MG63 (cell line): Measurements from ENCODE around the gene P2RY11. TPM values are rescaled to one million over a fixed set of nuclear protein-coding genes. Genes with fewer than 3 reads are reported as not detected.
A peak's percentile ranks its signal among the peaks of the same experiment; 100 is the strongest.

Experiments used
- DNase-seq: peaks from one replicate; pipeline ENCODE4 v3.0.0-alpha.2; 2020
- H3K27me3 ChIP-seq: fragments of 250-450 bp; sonication (Bioruptor Pico); 2 replicates; pipeline ENCODE4 v1.5.1; 2020; ENCODE audit warnings: mild to moderate bottlenecking, moderate library complexity
- H3K36me3 ChIP-seq: fragments of 250-450 bp; sonication (Bioruptor Pico); 2 replicates; pipeline ENCODE4 v1.5.1; 2020; ENCODE audit warnings: mild to moderate bottlenecking, moderate library complexity
- H3K4me3 ChIP-seq: fragments of 250-450 bp; sonication (Bioruptor Pico); 2 replicates; pipeline ENCODE4 v1.5.1; 2020; ENCODE audit warnings: mild to moderate bottlenecking, moderate library complexity
- H3K9me3 ChIP-seq: fragments of 250-450 bp; sonication (Bioruptor Pico); 2 replicates; pipeline ENCODE4 v1.5.1; 2020; ENCODE audit warnings: mild to moderate bottlenecking, moderate library complexity
- total RNA-seq: library from RNA; depleted of rRNA; stranded (reverse); fragments of >200 nt; shearing (Covaris generic); gene quantifications from 2 replicates; pipeline ENCODE4 v1.2.3, GENCODE V29; 2014; ENCODE audit warnings: low replicate concordance

The P2RY11 gene
- total RNA-seq, 1 experiment from 2014 or later = 5.9 TPM

DNA sequence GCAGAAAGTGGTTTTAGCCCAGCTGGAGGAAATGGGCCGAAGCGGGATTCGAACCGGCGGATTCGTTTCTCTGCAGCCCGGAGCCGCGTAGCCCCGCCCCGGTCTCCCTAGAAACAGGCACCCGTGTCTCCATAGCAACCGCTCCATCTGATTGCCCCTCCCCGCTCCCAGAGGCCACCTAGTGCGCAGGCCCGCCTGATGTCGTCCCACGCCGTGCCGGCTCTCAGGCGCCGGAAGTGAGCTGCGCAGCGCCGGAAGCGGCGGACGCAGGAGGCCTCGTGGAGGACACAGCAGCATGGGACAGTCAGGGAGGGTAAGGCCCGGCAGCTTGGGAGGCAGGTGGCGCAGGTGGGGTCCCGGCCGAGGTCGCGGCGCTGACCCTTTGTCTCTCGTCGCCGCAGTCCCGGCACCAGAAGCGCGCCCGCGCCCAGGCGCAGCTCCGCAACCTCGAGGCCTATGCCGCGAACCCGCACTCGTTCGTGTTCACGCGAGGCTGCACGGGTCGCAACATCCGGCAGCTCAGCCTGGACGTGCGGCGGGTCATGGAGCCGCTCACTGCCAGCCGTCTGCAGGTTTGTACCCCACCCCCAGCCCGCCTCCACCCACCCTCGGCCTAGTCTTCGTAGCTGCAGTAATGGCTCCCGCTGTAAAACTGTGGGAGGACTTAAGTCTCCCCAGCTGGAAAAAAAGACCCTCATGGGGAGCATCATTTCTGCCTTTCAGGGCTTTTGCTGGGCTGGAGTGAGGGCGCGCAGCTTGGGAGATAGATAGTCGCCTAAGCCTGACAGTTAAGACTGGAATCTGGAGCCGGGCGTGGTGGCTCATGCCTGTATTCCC is 5.2 kb upstream of the P2RY11 start, which contains the start of gene PPAN:
TSS of gene PPAN (plus strand) at position 263 of the 837 bp plus-strand sequence. CDS start at position 296, 33 bp downstream.
- H3K9me3 ChIP-seq = no peaks in the 10 kb centered on the region
- H3K36me3 ChIP-seq = peaks cover 47% of the 10 kb centered on the region
- peak within 1 kb of the TSS; percentile 89 for H3K4me3 ChIP-seq
- DNase-seq = peak; percentile 100
- no peaks in the 10 kb centered on the region for H3K27me3 ChIP-seq

DNA sequence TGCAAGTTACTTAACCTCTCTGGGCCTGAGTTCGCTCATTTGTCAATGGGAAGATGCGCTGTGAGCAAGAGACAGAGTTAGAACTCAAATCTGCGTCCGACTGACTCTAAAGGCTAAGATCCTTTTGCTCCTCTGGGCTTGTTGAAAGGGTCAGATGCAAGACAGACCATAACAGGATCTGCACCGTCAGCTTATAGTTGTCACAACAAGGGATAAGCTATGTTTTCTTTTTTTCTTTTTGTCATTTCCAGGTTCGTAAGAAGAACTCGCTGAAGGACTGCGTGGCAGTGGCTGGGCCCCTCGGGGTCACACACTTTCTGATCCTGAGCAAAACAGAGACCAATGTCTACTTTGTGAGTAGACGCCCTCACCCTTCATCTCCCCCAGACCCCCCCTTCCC is 4.2 kb upstream of the P2RY11 start:
- Histone ChIP-seq H3K4me3 (peak overlapping the region; percentile 89), H3K27me3 (no peaks in the 10 kb centered on the region), H3K36me3 (peaks cover 55% of the 10 kb centered on the region), H3K9me3 (no peaks in the 10 kb centered on the region)
- no peak for DNase-seq

DNA sequence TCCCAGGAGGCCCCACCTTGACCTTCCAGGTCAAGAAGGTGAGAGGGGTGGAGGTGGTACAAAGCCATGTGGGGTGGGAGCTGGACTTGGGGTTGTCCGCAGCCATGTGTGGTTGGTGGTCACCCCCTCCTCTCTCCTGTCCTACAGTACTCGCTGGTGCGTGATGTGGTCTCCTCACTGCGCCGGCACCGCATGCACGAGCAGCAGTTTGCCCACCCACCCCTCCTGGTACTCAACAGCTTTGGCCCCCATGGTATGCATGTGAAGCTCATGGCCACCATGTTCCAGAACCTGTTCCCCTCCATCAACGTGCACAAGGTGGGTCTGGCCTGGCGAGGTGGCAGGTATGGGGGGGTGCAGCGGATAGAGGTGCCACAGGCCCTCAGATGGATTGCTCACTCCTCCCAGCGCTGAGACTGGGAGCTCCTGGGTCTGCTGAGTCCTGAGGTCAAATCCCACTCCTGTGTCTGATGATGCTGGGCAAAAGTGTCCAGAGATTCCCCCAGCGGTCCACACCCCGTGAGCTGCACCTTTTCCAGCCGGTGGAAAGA is 3.6 kb upstream of the P2RY11 start:
- no peaks in the 10 kb centered on the region for H3K27me3 ChIP-seq
- H3K4me3 ChIP-seq = peak overlapping the region; percentile 89
- no peak for DNase-seq
- no peaks in the 10 kb centered on the region for H3K9me3 ChIP-seq
- peaks cover 56% of the 10 kb centered on the region for H3K36me3 ChIP-seq

DNA sequence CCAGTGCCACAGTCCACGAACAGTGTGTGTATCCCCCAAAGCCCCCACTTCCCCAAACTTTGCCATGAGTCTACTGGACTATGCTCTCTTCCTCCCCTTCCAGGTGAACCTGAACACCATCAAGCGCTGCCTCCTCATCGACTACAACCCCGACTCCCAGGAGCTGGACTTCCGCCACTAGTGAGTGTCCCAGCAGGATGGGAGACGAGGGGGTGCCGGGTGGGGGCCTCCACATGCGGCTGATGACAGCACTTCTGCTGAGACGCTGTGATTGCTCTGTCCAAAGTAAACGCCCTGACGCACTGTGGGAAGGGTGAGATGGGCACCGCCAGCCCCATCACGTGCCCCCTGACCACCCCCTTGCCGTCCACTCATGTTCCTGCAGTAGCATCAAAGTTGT is 2.0 kb upstream of the P2RY11 start:
- no peak for DNase-seq

DNA sequence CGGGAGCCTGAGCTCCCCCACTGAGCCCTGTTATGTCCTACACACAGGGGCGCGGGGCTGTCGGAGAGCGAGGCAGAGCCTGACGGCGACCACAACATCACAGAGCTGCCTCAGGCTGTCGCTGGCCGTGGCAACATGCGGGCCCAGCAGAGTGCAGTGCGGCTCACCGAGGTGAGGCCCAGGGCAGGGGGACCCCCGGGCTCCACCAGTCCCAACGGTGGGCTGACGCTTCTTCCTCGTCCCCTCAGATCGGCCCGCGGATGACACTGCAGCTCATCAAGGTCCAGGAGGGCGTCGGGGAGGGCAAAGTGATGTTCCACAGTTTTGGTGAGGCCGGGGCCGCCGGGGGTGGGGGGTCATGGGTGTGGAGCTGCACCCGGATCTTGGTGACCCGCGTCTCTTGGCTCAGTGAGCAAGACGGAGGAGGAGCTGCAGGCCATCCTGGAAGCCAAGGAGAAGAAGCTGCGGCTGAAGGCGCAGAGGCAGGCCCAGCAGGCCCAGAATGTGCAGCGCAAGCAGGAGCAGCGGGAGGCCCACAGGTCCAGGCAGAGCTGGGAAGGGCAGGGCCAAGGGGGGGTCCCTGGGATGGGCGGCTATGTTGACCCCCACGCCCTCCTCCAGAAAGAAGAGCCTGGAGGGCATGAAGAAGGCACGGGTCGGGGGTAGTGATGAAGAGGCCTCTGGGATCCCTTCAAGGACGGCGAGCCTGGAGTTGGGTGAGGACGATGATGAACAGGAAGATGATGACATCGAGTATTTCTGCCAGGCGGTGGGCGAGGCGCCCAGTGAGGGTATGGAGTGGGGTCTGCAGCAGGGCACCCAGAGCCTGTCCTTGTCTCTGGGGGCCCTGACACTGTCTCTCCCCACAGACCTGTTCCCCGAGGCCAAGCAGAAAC is 1.2 kb upstream of the P2RY11 start:
- Histone ChIP-seq H3K4me3 (no peak overlapping the region), H3K9me3 (no peaks in the 10 kb centered on the region), H3K36me3 (peaks cover 74% of the 10 kb centered on the region), H3K27me3 (no peaks in the 10 kb centered on the region)
- no peak for DNase-seq

More for the DNA sequence above, 2.0 kb upstream of the P2RY11 start:
- no peaks in the 10 kb centered on the region for H3K9me3 ChIP-seq
- no peak overlapping the region for H3K4me3 ChIP-seq
- no peaks in the 10 kb centered on the region for H3K27me3 ChIP-seq
- H3K36me3 ChIP-seq = peaks cover 66% of the 10 kb centered on the region

GRCh38 chr19:10110972-10111317 is 548 bp upstream of the P2RY11 start:
- Histone ChIP-seq H3K9me3 (no peaks in the 10 kb centered on the region), H3K36me3 (peaks cover 81% of the 10 kb centered on the region), H3K27me3 (no peaks in the 10 kb centered on the region), H3K4me3 (no peak overlapping the region)
- DNase-seq = no peak

GRCh38 chr19:10112037-10112761 is 706 bp downstream of the P2RY11 start:
- H3K36me3 ChIP-seq = peaks cover 87% of the 10 kb centered on the region
- DNase-seq = peak; percentile 50

DNA sequence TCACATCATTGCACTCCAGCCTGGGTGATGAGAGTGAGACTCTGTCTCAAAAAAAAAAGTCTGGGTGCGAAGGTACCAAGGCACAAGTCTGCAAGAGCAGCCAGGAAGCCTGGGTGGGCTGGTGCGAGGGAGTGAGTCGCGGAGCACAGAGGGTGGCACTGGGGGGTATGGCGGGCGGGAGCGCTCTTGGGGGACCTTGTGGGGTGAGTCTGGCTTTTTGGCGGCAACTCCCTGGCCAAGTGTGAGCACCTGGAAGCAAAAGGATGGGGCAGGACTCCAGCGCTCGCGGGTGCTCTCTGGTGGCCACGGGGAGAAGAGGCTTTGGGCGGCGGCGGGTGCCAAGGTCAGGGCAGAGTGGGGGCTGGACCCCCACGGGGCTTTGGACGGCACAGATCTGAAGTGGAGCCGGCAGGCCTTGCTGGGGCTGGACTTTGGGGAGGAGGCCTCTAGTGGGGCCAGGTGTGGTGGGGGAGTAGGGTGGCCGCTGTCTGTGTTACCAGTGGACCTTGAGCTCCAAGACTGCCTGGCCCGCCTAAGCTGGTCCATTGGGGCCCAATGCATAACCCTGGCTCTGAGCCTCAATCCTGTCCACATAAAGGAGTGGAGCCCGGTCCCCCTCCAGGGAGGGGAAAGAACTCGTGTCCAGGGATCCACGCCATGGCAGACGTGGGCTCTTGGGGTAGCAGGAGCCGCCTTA is 1.6 kb downstream of the P2RY11 start:
- H3K36me3 ChIP-seq = peaks cover 87% of the 10 kb centered on the region
- no peak overlapping the region for H3K4me3 ChIP-seq
- H3K9me3 ChIP-seq = no peaks in the 10 kb centered on the region
- H3K27me3 ChIP-seq = no peaks in the 10 kb centered on the region
- DNase-seq = peak; percentile 79

More at GRCh38 chr19:10112037-10112761, 706 bp downstream of the P2RY11 start:
- Histone ChIP-seq H3K9me3 (no peaks in the 10 kb centered on the region), H3K4me3 (no peak overlapping the region), H3K27me3 (no peaks in the 10 kb centered on the region)

GRCh38 chr19:10113592-10113963 is 2.1 kb downstream of the P2RY11 start:
- H3K27me3 ChIP-seq = no peaks in the 10 kb centered on the region
- H3K9me3 ChIP-seq = no peaks in the 10 kb centered on the region
- DNase-seq = peak; percentile 51
- peaks cover 87% of the 10 kb centered on the region for H3K36me3 ChIP-seq
- no peak overlapping the region for H3K4me3 ChIP-seq

- H3K9me3 ChIP-seq = no peaks in the 10 kb centered on the region
- H3K4me3 ChIP-seq = no peak overlapping the region
- peaks cover 87% of the 10 kb centered on the region for H3K36me3 ChIP-seq
- DNase-seq = peak; percentile 48
- no peaks in the 10 kb centered on the region for H3K27me3 ChIP-seq
Measured at GRCh38 chr19:10113964-10114650, 2.6 kb downstream of the P2RY11 start.

GRCh38 chr19:10114651-10115391 is 3.3 kb downstream of the P2RY11 start:
- H3K9me3 ChIP-seq = no peaks in the 10 kb centered on the region
- peak; percentile 53 for DNase-seq
- H3K27me3 ChIP-seq = no peaks in the 10 kb centered on the region
- no peak overlapping the region for H3K4me3 ChIP-seq
- H3K36me3 ChIP-seq = peaks cover 82% of the 10 kb centered on the region

GRCh38 chr19:10115392-10116084 is 4.0 kb downstream of the P2RY11 start:
- peak; percentile 34 for DNase-seq
- Histone ChIP-seq H3K27me3 (no peaks in the 10 kb centered on the region), H3K36me3 (peaks cover 75% of the 10 kb centered on the region), H3K9me3 (no peaks in the 10 kb centered on the region), H3K4me3 (no peak overlapping the region)

DNA sequence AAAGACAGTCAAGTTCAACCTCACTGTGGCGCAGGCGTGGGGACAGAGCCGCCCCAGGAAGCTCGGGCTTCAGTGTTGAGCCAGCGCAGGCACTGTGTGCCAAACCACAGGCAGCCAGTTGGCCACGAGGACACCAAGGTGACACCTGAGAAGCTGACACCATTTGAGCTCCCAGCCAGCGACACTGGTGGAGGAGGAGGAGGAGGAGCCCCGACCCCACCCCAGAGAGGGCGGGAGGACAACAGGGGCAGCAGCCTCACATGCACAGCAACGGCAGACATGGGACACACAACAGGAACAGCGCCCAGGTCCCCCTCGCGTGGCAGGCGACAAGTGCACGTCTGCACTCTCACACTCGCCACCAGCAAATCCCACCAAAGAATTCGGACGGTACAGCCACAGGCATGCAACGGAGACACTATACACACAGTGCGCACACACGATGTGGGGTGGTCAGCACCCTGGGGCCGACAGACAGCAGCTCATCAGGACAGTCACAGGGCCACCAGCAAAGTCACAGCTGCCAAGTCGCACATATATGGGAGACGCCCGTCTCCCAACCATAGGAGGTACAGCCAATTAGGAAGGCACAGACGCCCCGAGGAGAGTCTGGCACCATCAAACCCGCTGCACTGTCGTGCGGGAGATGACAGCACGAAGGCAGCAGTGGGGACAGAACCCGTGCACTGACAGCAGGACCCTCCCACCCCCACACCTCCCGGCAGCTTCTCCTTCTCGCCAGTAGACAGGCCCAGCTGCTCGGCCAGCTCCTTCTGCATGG is 4.8 kb downstream of the P2RY11 start:
- H3K27me3 ChIP-seq = no peaks in the 10 kb centered on the region
- DNase-seq = no peak
- H3K4me3 ChIP-seq = no peak overlapping the region
- no peaks in the 10 kb centered on the region for H3K9me3 ChIP-seq
- H3K36me3 ChIP-seq = peaks cover 68% of the 10 kb centered on the region
